Keratinocyte (primary cell): Measurements from ENCODE around the gene MMS19. TPM values are rescaled to one million over a fixed set of nuclear protein-coding genes. Genes with fewer than 3 reads are reported as not detected.

Source experiments
- DNase-seq: peaks from one replicate; pipeline ENCODE4 v3.0.0-alpha.2; 2011; ENCODE audit warnings: low read depth, missing footprints, low spot score
- FAIRE-seq: peaks from 2 replicates; lab custom pipeline; 2011; peaks lifted over from hg19 to GRCh38; lab: Jason Lieb, UNC
- H2AFZ ChIP-seq: 2 replicates; pipeline ENCODE4 v1.6.0; 2012; ENCODE audit warnings: low read length, control low read depth, inconsistent platforms; ENCODE audit not compliant: control insufficient read depth
- H3K27ac ChIP-seq: 2 replicates; pipeline ENCODE4 v1.5.1; 2011; ENCODE audit warnings: low read length; ENCODE audit not compliant: control insufficient read depth, insufficient read depth
- H3K27me3 ChIP-seq: 3 replicates; pipeline ENCODE4 v1.6.0; 2011; ENCODE audit warnings: low read length; ENCODE audit not compliant: control insufficient read depth, insufficient read depth; ENCODE audit errors: extremely low read depth
- H3K36me3 ChIP-seq, 2 experiments: 2 replicates in 1 of 2; 3 replicates in 1 of 2; pipeline ENCODE4 v1.5.1; 2011; ENCODE audit warnings: low read length in 2 of 2, mild to moderate bottlenecking in 1 of 2; ENCODE audit not compliant: control insufficient read depth in 2 of 2, insufficient read depth in 2 of 2; ENCODE audit errors: extremely low read depth in 1 of 2
- H3K4me1 ChIP-seq: 3 replicates; pipeline ENCODE4 v1.5.1; 2011; ENCODE audit warnings: low read length; ENCODE audit not compliant: control insufficient read depth, insufficient read depth; ENCODE audit errors: extremely low read depth
- H3K4me2 ChIP-seq: 3 replicates; pipeline ENCODE4 v1.6.0; 2011; ENCODE audit warnings: low read depth, low read length; ENCODE audit not compliant: control insufficient read depth, insufficient read depth; ENCODE audit errors: extremely low read depth
- H3K4me3 ChIP-seq, 3 experiments: fragments of 200-600 bp in 1 of 3; sonication (generic) in 1 of 3; 2 replicates in 2 of 3; 3 replicates in 1 of 3; pipeline ENCODE4 v1.5.1; 2011 to 2016; ENCODE audit warnings: low read length in 3 of 3, mild to moderate bottlenecking in 3 of 3, control low read depth in 2 of 3, inconsistent platforms in 1 of 3, low read depth in 1 of 3, mixed read lengths in 1 of 3, mixed run types in 1 of 3, moderate library complexity in 1 of 3; ENCODE audit not compliant: control insufficient read depth in 2 of 3, insufficient read depth in 2 of 3; ENCODE audit errors: extremely low read depth in 1 of 3
- H3K79me2 ChIP-seq: 2 replicates; pipeline ENCODE4 v1.6.0; 2012; ENCODE audit warnings: low read length; ENCODE audit not compliant: control insufficient read depth, insufficient read depth
- H3K9ac ChIP-seq: 3 replicates; pipeline ENCODE4 v1.6.0; 2011; ENCODE audit warnings: low read length; ENCODE audit not compliant: control insufficient read depth, insufficient read depth; ENCODE audit errors: extremely low read depth
- H3K9me1 ChIP-seq: 3 replicates; pipeline ENCODE4 v1.6.0; 2011; ENCODE audit warnings: low read length; ENCODE audit not compliant: control insufficient read depth, insufficient read depth; ENCODE audit errors: extremely low read depth
- H3K9me3 ChIP-seq: 2 replicates; pipeline ENCODE4 v1.5.1; 2012; ENCODE audit warnings: low read depth, low read length; ENCODE audit not compliant: control insufficient read depth
- H4K20me1 ChIP-seq: 3 replicates; pipeline ENCODE4 v1.6.0; 2011; ENCODE audit warnings: low read length; ENCODE audit not compliant: control insufficient read depth, insufficient read depth; ENCODE audit errors: extremely low read depth
- CTCF ChIP-seq, 3 experiments: IDR thresholded peaks in 1 of 3; conservative IDR thresholded peaks in 1 of 3; optimal IDR thresholded peaks in 1 of 3; 2 replicates in 2 of 3; 3 replicates in 1 of 3; pipeline versions ENCODE3 to v1.5.1; 2011; ENCODE audit warnings: low read length in 3 of 3, mild to moderate bottlenecking in 3 of 3, moderate library complexity in 2 of 3, control low read depth in 1 of 3, inconsistent platforms in 1 of 3; ENCODE audit not compliant: insufficient read depth in 2 of 3; ENCODE audit errors: extremely low read depth in 1 of 3
- EZH2 ChIP-seq: IDR thresholded peaks from one replicate; pipeline ENCODE4 v1.6.1; 2012; ENCODE audit warnings: inconsistent platforms, mild to moderate bottlenecking, low read length, moderate library complexity
- dilution Hi-C: fragments of 300-500 bp; cut with MboI; formaldehyde crosslinking; loops from one replicate; pipeline ENCODE4 v1.7.0; 2020; ENCODE audit warnings: low sequenced_read_pairs; ENCODE audit not compliant: extremely low pct_ligation_motif_present
- polyA plus RNA-seq, 5 experiments: library from polyadenylated mRNA; depleted of rRNA in 3 of 5; stranded (reverse) in 3 of 5; stranded (forward) in 1 of 5; unstranded in 1 of 5; fragments of >200 nt; gene quantifications; 1 replicate in 1 of 5; 2 replicates in 3 of 5; 3 replicates in 1 of 5; pipeline versions ENCODE4 v1.2.1 to v1.2.3, GENCODE V29; 2011 to 2012; ENCODE audit warnings: missing spikeins in 2 of 5, low read depth in 1 of 5, low replicate concordance in 1 of 5

The MMS19 gene
- polyA plus RNA-seq, 1 donor (not counting 4 experiments of a cell fraction or from before 2014, with no cell fraction given): 72.5 TPM

- Histone ChIP-seq H3K9ac (no peak overlapping the region), H3K4me1 (peaks cover 20% of the 10 kb centered on the region), H3K4me2 (no peak overlapping the region), H4K20me1 (peaks cover 7% of the 10 kb centered on the region), H3K9me3 (no peaks in the 10 kb centered on the region), H3K9me1 (no peaks in the 10 kb centered on the region), H3K4me3 (no peak overlapping the region), H3K79me2 (peaks cover 65% of the 10 kb centered on the region), H3K27me3 (no peaks in the 10 kb centered on the region), H3K27ac (no peak overlapping the region), H3K36me3 (no peaks in the 10 kb centered on the region), H2AFZ (no peak overlapping the region)
- DNase-seq (no peak), FAIRE-seq (no peak)
- dilution Hi-C loops: no loop called here
- TF ChIP-seq EZH2 (no peak), CTCF (optimal IDR thresholded peaks at IDR 0.05 in 1 of 3, IDR thresholded peaks at IDR 0.05 in 1 of 3, conservative IDR thresholded peaks at IDR 0.05 in 1 of 3; ENCODE audit: extremely low read depth in 1 of 3, insufficient read depth in 2 of 3, low read length in 3 of 3) (no peak)
These were observed 23.8 kb upstream of the MMS19 start for GRCh38 chr10:97522071-97522470.

- Histone ChIP-seq H3K9me1 (no peaks in the 10 kb centered on the region), H2AFZ (no peak overlapping the region), H3K4me3 (no peak overlapping the region), H3K27ac (no peak overlapping the region), H3K4me1 (peaks cover 20% of the 10 kb centered on the region), H3K79me2 (peaks cover 69% of the 10 kb centered on the region), H3K9me3 (no peaks in the 10 kb centered on the region), H3K9ac (no peak overlapping the region), H3K36me3 (no peaks in the 10 kb centered on the region), H3K4me2 (no peak overlapping the region), H3K27me3 (no peaks in the 10 kb centered on the region), H4K20me1 (peaks cover 7% of the 10 kb centered on the region)
- no peak for DNase-seq
- dilution Hi-C loops: no loop called here
- TF ChIP-seq EZH2 (no peak), CTCF (optimal IDR thresholded peaks at IDR 0.05 in 1 of 3, IDR thresholded peaks at IDR 0.05 in 1 of 3, conservative IDR thresholded peaks at IDR 0.05 in 1 of 3; ENCODE audit: extremely low read depth in 1 of 3, insufficient read depth in 2 of 3, low read length in 3 of 3) (no peak)
- no peak for FAIRE-seq
These were observed 22.9 kb upstream of the MMS19 start for GRCh38 chr10:97520978-97521761.
